HG03095 (cell line): Measurements from ENCODE around the gene RTN1.

Experiments
- ATAC-seq: cut with Tn5 transposase; IDR thresholded peaks from one replicate; pipeline ENCODE4 v1.9.1; 2021; ENCODE audit warnings: moderate library complexity; ENCODE audit not compliant: unreplicated experiment

RTN1 gene

DNA sequence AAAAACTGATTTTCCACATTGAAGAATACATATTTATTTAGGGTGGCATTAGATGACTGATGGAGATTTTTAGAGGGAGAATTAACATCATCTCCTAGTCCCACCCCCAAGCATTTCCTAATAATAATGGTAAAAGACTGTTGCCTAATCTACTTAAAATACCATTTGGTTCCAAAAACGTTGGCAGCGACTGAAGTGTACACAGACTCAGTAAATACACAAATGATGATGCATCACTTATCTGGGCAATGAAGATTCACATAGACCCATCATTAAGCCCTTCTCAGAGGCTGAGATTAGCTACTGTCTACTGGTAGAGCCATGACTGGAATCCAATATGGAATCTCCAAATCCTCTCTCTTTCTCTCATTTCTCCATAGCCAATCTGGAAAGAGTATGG is 18.2 kb downstream of the RTN1 start:
- no peak for ATAC-seq

DNA sequence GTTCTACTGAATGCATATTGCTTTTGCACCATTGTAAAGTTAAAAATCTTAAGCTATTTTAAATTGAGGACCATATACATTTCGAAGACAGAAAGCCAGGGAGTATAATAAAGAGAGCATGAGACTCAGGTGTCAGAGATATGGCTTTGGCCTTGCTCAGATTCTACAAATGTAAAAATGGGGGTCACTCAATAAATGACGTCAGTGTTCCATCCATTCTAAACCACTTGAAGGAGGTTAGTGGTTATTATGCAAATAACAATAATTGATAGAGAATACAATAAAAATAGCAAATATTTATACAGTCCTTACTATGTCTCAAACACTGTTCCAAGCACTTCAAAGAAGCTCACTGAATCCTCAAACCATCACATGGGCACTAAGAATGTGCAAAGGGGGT is 20.1 kb downstream of the RTN1 start:
- no peak for ATAC-seq

DNA sequence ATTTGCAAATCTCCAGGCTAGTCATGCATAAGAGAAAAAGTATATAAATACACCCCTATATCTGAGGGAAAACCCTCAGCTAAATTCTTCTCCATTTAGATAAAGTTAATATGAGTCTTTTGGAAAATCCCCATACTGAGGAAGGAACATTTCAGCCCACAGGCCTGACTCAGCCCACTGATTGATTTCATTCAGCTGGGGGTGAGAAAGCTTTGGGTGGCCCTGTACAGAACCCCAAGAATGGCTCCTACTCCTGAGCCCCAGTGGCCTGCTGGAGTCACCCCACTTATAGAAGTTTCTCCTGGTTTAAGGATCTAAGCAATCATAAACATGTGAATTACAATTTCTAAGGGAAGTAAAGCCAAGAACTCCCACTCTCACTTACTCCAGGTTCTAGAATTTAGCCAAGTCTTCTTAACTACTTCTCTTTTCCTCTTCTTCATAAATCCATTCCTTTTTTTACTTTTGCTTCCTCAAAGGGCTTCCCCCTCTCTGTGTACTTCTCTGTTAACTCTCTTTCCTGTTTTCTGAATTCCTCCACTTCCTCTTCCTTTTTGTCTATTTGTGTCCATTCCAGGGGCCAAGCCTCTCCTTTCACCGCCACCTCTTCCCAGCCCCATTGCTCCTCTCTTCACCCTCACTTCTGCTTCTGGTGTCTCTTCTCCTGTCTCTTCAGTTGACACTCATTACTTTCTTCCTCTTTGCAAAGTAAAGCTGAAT is 21.0 kb downstream of the RTN1 start:
- ATAC-seq, result no peak

DNA sequence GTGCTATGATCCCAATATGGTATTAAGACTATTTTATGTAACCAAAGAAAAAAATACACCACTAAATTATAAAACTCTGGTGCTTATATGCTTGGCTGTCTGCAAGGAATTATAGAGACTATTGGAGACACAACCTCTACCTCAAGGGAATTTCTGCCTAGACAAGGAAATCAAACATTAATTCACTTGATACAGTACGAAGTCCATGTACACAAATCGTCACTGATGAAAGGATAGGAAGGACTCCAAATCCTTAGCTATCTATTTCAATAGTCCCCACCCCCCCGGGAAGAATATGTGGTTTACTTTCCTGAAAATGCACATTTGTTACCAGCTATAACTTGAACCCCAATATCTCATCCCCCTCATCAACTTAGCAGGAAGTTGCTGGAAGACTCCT is 21.9 kb downstream of the RTN1 start:
- ATAC-seq, result no peak

DNA sequence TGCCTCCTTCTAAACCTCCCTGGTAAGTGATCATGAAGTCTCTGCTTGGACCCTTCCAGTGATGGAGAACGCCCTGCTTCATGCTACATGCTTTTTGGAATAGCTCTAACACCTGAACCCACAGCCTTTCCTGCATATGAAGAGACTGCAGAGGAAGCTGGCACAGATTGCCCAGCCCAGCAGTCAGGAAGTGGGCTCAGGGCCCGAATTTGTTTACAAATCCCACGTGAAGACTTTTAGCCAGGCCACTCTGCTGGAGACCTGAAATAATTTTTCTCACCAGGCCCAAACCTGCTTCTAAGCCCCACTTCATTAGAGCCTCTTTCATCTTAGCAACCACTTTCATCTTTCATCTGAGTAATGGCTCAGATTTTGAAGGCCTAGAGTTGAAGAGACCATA is 22.9 kb downstream of the RTN1 start:
- ATAC-seq, result no peak

DNA sequence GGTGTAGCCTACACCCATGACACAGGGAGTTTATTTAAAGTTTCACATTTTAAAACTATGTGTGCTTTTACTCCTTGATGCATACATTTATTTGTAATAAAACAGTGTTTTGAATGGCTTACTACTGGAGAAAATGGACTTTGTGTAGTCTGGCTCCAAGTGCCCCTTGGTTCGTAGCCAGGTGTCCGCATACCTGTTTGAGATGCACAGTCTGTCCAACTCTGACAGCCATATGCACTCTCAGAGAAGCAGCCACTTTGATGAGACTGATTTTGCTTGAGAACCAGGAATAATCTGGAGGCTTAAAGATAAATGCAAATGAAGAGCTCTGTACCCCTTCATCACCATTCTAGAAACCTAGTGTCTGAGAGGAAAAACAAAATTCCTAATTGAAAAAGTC is 24.0 kb downstream of the RTN1 start:
- ATAC-seq, result no peak

DNA sequence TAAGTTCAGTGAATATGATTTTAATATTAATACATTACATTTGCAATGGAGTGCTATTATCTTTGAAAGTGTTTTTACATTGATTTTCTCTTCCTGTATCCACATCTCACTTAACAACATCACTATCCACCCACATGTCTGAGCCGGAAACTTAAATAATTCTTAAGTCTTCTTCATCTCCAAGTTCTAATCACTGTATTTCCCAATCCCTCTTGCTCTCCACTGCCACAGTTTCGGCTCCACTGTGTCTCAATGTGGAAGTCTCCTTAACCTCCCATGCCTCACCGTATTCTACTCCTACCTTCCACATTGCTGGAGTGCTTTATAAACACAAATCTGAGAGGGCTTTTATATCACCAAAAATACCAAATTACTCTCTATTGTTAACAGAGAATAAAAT is 25.3 kb downstream of the RTN1 start:
- ATAC-seq, result no peak

DNA sequence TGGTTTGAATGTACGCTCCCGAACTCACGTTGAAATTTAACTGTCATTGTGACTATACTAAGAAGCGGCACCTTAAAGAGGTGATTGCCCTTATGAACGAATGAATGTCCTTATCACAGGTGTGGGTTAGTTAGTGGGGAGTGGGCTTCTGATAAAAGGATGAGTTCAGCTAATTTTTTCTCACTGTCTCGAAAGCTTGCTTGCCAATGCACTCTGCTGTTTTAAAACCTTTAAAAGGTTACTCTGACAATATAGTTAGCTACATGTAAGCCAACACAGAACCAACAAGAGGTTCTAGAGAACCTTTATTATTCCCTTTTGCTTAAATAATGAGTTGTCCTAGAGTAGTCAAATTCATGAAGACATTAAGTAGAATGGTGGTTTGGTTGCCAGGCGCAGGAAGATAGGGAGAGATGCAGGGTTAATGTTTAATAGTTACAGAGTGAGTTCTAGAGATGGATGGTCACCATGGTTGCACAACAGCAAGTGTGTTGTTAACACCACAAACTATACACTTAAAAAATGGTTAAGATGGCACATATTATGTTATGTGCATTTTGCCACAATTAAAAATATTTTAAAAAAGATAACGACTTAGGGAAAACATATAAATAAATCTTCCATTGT is 26.3 kb downstream of the RTN1 start:
- no peak for ATAC-seq

DNA sequence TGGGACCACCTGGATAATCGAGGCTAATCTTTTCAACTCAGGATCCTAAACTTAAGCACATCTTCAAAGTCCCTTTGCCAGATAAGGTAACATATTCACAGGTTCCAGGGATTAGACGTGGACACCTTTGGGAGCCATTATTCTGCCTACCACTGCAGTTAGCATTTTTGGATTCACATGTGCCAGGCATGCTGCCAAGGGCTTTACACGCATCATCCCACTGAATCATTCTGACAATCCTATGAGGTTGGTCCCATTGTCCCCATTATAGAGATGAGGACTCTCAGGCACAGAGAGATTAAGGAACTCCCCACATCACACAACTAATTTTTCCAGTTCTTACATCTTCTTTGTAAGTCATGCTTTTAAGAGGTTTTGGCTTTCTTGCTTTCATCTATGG is 34.5 kb downstream of the RTN1 start:
- ATAC-seq, result no peak

DNA sequence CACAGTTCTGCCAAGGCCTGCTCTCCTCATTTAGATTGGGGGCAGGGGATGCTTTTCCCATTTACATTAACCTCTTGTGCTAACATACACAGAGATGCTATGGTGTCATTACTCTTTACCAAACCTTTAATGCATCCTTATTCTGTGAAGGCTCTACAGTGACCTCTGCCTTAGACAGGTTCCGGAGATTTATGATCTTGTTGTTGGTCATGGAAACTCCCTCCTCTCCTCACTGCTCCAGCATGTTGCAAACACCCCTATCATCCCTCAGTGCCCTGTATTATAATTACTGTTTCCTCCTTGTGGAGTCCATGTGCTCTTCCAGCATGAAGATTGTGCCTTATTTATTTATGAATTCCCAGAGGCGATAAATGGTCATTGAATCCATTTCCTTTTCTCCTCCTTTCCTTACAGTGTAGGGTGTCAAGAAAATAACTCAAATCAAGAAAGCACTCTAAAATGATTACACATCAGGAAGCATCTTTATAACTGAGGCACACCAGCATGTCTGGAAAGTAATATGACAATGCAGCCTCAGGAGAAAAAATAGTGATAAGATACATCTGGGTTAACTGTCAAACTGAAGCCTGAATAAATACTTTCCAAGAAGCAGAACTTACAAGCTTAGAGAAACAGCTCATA is 37.8 kb downstream of the RTN1 start:
- ATAC-seq, result no peak

DNA sequence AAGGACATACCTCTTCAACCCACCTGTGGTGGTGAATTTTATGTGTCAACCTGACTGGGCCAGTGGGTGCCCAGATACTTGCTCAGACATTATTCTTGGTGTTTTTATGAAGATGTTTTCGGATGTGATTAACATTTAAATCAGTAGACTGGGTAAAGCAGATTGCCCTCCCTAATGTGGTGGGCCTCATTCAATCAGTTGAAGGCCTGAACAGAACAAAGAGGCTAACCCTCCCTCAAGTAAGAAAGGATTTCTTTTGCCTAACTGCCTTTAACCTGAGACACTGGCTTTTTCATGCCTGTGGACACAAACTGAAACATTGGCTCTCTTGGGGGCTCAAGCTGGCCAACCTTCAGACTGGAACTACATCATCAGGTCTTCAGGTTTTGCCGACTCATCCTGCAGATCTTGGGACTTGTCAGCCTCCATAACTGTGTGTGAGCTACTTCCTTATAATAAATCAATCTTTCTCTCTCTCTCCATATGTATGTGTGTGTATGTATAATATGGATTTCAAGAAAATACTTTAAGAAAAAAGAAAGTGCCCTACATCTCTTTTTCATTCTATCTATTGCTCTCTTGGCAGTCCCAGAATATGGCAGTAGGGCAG is 39.4 kb downstream of the RTN1 start:
- ATAC-seq, result no peak

DNA sequence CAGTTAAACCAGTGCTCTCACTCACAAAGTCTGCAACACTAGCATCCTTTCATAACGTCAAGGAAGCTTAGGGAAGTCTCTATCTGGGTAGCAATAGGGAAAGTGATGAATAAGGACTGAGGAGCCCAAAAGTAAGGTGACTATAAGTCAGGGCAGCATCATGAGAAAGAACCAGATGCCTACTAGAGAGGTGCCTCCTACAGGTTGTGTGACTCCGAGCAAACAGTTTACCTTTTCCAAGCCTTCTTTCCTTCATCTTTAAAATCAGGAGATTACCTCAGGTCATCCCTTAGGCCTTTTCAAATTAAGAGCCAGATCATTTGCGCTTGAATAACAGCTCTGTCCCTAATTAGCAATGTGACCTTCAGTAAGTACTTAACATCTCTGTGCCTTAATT is 40.2 kb downstream of the RTN1 start:
- no peak for ATAC-seq

DNA sequence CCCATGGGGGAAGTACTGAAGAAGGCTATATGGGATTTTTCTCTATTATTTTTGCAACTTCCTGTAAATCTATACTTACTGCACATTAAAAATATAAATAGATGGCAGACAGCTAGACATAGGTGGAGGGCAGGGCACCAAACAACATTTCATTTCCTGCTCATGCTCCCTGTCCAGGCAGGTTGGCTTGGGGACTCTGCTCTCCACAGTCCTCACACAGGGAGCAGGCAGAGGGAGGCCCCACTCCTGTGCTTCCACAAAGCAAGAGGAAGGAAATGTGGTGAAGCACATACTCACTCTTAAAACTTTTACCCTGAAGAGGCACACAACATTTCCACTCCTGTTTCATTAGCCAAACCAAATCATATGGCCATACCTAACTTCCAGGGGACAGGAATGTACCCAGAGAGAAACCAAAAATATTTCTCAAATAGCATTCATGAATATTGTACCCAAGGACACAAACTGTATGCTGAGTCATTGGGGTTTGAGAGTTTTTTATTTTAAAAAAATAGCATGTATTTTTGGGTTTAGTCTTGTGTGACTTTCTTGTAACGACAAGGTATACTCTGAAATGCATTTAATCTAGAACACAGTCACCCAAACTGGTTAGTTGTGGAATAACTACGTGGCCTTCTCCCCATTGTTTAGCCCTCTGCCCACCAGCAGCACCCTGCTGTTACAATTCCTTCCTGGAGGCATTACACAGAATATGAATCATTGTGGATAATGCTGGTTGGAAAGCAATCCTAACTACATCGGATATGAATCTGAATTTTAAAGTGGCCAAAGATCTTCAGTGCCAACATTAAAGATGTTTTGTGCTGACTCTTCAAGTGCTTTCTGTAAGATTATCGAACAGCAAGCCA is 40.9 kb downstream of the RTN1 start:
- no peak for ATAC-seq

DNA sequence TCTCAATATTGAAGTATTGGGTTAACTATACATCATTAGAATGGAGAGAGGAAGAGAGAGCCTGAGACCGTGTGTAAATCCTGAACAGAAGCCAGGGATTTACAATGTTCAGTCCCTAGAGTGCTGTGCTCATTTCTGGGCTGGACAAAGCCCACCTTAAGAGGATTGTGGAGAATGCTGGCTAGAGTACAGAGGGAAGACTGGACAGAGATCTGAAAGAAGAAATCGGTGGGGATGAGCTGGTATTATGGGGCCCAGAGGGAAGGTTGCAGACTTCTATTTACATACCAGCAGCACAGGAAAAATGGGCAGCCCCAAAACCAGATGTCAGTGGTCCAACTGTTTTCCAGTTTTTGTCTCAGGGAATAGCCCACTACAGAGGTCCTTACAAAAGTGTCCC is 42.3 kb downstream of the RTN1 start:
- ATAC-seq, result no peak

DNA sequence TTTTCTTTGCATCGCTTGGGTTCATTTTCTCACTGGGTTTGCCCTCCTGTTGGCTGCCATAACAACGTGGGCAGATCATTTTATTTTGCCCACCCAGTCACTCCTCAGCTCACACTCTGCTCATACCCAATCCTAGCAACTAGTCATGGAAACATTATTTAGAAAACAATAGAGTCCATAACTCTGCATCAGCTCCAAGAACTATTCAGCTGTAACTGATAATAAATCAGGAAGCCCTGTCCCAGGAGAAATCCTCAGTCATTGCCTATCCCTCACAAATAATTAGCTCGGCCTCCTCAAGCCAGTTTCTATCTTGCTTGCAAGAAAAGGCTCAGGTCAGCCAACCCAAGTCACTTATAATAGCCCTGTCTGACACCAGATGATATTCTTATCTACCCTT is 43.2 kb downstream of the RTN1 start:
- ATAC-seq, result no peak

DNA sequence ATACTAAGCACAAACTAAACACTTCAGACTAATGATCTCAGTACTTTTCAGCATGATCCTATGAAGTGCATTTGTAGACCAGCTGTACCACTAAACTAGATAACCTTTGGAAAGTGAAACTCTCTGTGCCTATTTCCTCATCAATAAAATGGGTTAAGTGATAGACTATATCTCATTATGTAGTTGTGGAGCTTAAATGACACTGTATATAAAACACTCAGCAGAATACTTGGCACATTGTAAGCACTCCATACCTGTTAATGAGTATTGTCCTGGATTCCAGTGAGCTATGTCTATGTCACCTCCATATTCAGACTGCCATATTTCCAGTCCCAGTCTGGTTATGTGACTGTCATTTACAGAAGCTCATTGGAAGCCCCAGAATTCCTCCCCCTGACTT is 44.4 kb downstream of the RTN1 start:
- ATAC-seq, result no peak

DNA sequence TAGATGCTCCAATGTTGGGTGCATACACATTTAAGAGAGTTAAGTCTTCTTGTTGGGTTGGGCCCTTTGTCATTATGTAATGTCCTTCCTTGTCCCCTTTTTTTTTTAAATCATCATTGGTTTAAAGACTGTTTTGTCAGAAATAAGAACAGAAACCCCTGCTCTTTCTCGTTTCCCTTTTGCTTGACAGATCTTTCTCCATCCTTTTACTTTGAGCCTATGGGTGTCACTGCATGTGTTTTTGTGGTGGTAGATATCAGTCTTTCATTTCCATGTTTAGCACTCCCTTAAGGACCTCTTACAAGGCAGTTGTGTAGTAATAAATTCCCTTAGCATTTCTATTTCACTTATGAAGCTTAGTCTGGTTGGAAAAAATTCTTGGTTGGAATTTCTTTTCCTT is 47.4 kb downstream of the RTN1 start:
- ATAC-seq, result peak; percentile 80

DNA sequence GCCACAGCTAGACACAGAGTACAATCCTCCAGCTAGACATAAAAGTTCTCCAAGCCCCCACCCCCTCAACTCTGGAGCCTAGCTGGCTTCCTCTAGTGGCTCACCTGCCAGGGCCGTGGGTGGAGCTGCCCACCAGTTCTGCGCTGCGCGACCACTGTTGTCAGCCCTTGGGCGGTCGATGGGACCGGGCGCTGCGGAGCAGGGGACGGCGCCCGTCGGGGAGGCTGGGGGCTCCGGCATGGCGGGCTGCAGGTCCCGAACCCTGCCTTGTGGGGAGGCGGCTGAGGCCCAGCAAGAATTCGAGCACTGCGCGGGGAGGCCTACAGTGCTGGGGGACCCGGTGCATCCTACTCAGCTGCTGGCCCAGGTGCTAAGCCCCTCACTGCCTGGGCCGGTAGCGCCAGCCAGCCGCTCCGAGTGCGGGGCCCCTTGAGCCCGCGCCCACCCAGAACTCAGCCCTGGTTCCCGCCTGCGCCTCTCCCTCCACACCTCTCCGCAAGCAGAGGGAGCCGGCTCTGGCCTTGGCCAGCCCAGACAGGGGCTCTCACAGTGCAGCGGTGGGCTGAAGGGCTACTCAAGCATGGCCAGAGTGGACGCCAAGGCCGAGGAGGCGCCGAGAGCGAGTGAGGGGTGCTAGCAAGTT is 51.0 kb downstream of the RTN1 start:
- no peak for ATAC-seq

DNA sequence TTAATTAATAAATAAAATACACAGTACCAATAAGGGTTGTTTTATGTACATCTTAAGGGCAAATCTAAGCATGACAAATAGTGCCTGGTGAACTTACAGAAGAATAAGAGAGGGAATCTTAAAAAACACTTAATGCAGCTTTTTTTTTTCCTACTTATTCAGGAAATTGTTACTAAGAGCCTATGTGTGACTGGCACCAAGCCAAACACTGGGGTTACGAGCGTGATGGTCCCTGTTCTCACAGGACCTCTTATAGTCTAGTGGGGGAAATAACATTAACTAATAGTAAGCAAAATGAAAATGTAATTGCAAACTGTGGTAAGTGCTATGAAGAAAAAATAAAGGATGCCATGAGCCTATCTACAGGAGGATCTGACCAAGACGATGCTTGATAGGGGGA is 53.6 kb downstream of the RTN1 start:
- ATAC-seq, result no peak

DNA sequence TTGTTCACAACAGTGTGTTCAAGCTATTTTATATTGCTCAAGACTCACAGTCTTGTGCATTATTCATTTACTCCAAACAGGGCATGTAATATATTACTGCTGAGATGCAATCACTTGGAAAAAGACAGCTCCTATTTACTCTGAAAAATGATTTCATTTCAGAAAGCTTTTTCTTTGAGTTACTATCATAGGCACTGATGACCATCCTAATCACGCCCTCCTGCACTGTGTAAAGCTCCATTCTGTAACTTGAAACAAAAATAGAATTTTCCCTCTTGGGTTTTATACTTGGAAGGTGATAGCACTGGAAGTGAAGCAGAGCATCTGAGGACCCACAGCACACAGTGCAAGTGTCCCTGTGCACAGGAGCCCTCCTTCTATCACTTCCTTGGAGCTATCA is 55.6 kb downstream of the RTN1 start:
- no peak for ATAC-seq

DNA sequence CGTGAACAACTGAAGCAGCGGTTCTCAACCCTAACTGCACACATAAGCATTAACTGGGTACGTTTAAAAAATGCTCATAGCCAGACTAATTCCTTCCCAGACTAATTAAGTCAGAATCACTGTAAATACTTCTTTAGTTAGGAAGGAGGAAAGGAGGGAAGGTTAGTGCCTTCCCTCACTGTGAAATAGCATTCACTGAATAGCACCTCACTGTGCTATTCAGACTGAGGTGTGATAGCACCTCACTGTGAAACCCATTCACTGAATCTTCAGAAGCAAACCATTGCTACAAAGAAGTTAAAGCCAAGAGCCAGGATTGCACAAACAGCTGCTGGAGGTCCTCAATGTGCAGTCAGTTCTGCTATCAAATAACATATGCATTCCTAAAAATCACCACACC is 58.8 kb downstream of the RTN1 start:
- ATAC-seq, result no peak
